ENCODE results near the gene SIMC1.
"Not testable (repeated sequence)": the region's sequence is repeated elsewhere in the genome, so short reads cannot be mapped to it uniquely, and the experiment has no call there.

The SIMC1 gene

DNA sequence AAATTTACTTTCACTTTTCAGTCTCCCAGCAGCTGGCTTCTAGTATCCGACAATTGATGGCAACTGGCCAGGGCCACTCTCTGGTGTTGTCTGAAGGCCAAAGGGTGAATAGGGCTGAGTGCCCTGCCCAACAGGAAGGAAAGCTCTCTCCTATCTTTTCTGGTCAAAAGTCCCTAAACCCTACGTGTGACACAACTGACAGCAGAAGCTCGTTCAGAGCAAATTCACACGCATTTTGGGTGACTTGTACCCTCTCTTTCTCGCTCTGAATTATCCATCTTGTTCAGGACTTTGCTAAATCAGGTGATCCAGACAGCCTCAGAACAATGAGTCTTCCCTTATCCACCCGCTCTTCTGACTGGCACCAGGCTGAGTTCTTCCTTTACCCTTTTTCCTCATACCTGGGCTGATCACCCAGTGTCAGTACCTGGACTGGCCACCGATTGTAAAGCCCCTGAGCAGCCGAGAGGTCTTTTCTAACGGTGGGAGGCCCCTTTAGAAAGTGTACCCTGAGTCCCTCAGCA is 21.8 kb upstream of the SIMC1 start:
- not testable (repeated sequence) for DNase-seq

DNA sequence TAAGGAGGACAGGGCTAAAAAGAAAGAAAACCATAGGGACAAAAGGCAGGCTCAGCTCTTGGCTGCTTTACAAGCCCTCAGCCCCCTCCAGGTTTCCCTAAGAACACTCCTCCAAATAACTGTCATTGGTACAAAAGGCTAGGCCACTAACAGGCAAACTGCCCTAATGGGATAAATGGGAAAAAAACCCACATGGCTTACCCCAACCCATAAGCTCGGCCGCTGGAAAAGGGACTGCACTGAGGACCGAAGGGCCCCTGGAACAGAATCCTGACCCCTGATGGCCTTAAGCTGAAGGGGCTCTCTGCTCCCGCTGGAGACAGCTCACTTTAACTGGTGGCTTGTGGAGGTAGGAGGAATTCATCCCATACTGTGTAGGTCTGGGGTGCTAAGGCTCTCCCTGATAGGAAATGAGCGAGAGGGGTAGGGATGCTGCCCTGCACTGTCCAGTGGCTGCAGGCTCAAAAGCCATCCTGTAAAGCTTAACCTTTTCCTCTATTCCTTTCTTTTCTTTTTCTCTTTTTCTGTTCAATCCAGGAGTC is 21.0 kb upstream of the SIMC1 start:
- not testable (repeated sequence) for DNase-seq

DNA sequence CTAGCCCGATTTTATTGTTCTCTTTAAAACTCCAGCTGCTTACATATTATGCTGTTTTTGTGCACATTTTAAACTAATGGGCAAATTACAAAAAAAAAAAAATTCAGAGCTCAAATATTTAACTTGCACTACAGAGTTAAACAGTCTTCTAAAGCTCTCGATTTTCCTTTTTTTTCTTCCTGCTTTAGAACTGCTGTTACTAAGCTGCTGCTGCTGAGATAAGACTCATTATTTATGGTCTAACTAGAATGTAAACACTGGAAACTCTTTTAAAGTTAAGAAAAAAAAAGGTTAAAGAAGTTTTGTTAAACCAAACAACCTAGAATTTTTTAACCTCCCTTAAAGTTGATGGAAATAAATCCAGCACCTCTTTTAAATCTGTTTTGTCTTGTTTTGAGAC is 20.5 kb upstream of the SIMC1 start:
- DNase-seq: not testable (repeated sequence)

DNA sequence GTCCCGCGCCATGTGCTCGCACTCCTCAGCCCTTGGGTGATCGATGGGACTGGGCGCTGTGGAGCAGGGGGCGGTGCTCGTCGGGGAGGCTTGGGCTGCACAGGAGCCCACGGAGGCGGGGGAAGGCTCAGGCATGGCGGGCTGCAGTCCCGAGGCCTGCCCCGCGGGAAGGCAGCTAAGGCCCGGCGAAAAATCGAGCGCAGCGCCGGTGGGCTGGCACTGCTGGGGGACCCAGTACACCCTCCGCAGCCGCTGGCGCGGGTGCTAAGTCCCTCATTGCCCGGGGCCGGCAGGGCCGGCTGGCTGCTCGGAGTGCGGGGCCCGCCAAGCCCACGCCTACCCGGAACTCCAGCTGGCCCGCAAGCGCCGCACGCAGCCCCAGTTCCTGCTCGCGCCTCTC is 16.2 kb upstream of the SIMC1 start:
- DNase-seq: not testable (repeated sequence)

DNA sequence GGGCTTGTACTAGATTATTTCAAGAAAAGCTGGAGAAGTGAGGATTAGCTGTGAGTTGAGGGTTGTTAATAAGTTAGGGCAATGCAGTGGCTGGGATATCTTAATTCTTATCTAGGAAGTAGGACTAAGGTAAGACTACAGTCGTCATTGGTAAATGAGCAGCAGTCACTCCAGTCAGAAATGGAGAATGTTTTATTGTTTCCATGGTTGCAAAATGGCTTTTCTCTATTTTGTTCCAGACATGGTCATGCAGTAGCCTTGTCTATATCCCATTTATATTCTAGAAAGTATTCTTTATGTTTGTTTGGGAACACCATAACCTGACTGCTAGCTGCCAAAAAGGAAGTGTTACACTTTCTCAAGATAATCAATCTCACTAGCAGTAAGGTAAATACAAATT is 9.9 kb upstream of the SIMC1 start:
- not testable (repeated sequence) for DNase-seq

DNA sequence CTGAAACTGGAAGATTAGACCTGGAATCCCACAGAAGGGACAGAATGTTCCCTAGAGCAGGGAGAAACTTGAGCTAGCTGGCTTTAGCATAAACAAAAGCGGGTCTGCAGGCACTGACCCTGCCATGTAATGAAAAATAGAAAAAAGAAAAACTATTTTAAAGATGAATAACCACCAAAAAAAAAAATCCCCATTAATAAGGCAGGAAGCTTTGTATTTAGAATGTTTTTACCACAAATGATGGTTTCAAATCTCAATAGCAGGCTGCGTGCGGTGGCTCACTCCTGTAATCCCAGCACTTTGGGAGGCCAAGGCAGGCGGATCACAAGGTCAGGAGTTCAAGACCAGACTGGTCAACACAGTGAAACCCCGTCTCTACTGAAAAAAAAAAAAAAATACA is 5.0 kb upstream of the SIMC1 start:
- not testable (repeated sequence) for DNase-seq

DNA sequence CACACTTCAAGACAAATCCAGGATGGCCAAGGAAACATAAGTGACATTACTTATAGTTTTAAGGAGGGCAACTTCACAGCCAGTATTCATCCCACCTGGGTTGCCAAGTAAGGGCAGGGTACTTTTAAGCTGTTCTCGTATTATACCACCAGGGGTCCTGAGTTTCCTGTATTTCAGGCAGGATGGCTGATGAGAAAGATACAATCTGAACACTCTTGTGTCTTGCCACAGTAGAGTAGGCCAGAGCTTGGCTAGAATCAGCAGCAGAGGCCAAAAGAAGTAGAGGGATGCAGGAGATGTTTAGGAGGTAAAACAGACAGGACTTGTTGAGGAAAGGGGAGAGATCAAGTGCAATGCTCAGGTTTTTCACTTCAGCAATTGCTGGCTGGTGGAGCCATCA is 3.1 kb upstream of the SIMC1 start:
- not testable (repeated sequence) for DNase-seq

DNA sequence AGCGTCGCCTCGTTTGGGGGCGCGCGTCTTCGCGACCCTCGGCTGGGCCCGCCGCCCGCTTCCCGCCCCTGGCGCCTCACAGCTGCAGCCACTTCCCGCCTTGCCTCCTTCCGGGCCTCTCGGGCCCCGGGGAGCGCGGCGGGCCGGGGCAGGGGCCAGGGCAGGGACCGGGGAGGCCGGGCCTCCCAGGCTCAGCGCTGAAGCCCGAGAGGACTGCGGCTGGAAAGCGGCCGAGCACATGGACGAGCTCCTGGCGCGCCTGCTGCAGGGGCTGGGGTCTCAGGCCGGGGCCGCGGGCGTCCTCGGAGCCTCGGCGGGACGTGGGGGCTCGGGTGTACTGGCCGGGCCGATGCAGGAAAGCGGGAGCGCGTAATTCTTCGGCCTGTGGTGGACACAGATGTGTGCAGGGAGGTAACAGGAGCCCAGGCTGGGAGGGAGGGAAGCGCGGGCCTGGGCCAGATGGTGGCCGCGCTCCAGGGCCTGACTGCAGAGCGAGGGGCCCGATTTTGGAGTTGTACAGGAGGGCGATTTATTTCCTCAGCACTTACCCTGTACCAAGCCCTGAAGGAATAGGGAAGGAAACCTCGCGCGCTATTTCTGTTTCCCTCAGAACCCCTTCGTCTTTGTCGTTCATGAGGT is 540 bp downstream of the SIMC1 start:
- DNase-seq: not testable (repeated sequence)

DNA sequence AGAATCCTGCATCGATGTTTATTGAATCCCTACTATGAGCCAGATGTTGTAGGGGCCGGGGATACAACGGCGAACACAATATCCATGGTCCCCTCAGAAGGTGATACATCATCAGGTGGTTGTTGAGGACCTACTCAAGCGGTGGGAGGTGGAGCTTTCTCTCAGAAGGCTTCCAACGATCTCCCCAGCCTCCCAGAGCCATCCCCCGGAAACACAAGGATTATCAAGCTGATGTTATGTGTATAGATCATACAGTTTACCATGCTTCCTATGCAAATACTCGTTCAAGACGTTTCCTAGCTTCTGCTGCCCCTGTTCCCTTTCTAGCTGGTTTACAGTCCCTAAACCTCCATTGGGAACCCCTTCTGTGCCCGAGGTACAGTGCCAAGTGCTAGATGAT is 1.1 kb downstream of the SIMC1 start:
- not testable (repeated sequence) for DNase-seq

DNA sequence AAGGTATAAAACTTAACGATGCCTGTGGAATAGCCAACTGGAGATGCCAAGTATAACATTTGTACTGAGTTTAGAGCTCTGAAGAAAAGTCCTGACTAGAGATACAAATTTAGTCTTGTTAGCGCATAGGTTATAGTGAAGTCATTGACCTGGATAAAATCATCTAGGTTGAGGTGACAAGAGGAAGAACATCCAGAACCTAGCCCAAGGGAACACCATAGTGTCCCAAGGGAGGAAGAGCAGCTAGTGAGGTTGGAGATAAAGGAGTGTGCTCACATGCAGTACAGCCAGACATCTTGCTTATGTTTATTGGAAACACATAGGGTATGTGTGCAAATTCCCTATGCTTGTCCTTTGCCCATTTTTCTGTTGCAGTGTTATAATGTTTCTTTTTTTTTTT is 6.1 kb downstream of the SIMC1 start:
- not testable (repeated sequence) for DNase-seq

DNA sequence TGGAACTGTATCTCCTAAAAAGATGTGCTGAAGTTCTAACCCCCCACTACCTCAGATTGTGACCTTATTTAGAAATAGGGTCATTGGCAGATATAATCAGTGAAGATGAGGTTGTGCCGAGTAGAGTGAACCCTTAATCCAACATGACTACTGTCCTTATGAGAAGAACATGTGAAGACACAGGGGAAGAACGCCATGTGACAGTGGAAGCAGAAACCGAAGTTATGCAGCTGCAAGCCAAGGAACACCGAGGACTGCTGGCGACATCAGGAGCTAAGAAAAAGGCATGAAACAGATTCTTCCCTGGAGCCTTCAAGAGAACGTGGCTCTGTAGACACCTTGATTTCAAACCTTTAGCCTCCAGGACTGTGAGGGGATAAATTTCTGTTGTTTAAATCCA is 6.8 kb downstream of the SIMC1 start:
- not testable (repeated sequence) for DNase-seq

DNA sequence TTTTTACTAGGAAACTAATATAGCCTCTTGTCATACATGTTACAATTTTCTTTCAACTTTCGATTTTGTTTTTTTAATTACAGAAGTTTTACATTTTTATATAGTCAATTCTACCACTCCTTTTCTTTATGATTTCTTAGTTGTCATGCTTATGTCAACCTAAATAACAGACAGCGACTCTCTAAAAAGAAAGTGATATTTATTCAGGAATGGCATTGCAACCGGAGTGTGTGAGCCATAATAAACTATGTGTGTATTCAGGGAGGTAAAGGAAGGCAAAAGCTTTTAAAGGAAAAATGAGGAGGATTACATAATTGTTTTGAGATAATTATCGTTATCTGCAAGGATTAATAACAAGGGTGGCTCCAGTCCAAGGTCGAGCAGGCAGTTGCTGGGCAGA is 7.3 kb downstream of the SIMC1 start:
- DNase-seq: not testable (repeated sequence)

DNA sequence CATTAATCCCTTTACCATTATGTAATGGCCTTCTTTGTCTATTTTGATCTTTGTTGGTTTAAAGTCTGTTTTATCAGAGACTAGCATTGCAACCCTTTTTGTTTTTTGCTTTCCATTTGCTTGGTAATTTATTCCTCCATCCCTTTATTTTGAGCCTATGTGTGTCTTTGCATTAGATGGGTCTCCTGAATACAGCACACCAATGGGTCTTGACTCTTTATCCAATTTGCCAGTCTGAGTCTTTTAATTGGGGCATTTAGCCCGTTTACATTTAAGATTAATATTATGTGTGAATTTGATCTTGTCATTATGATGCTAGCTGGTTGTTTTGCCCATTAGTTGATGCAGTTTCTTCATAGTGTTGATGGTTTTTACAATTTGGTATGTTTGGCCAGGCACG is 12.5 kb downstream of the SIMC1 start:
- DNase-seq: not testable (repeated sequence)

DNA sequence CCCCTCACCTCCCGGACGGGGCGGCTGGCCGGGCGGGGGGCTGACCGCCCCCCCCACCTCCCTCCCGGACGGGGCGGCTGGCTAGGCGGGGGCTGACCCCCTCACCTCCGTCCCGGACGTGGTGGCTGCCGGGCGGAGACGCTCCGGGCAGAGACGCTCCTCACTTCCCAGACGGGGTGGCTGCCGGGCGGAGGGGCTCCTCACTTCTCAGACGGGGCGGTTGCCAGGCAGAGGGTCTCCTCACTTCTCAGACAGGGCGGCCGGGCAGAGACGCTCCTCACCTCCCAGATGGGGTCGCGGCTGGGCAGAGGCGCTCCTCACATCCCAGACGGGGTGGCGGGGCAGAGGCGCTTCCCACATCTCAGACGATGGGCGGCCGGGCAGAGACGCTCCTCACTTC is 13.9 kb downstream of the SIMC1 start:
- not testable (repeated sequence) for DNase-seq

DNA sequence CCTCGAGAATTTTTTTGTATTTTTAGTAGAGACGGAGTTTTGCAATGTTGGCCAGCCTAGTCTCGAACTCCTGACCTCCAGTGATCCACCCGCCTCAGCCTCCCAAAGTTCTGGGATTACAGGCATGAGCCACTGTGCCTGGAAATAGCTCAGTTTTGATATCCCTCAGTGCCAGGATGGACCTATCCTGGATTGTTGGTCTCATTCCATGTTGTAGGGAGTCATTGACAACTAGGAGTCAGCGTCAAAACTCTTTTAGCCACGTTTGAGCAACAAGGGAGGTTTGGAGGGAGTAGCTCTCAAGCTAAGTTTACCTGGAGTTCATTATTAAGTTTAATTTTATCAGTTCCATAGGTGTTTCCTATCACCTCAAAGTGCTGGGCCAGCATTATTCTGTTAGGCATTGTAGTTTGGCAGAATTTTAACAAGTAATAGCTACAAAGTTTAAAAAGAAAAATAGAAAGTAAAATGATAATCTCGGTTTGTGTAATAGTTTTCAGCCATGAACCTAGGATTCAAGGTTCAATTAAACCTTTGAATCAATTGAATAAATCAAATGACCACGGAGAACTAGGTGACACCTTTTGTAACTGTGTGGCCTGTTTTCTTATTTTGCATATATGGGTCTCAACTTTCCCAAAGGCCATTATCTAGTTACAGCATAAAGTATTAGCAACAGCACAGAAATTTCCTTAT is 15.3 kb downstream of the SIMC1 start:
- not testable (repeated sequence) for DNase-seq

DNA sequence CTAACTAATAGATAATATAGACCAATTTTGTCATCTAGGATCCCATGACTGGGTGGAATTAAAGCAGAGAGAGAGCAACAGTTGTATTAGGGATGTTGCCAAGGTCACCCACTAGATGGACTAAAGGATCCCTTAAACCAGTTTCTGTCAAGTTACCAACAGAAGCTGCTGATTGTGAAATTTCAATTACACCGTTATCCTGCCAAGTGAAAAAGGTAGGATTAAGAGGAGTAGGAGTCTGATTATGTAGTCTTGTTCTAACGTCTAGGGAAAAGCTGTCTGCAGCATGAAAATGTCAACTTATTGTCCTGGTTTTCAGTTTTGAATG is 15.8 kb downstream of the SIMC1 start:
- not testable (repeated sequence) for DNase-seq

DNA sequence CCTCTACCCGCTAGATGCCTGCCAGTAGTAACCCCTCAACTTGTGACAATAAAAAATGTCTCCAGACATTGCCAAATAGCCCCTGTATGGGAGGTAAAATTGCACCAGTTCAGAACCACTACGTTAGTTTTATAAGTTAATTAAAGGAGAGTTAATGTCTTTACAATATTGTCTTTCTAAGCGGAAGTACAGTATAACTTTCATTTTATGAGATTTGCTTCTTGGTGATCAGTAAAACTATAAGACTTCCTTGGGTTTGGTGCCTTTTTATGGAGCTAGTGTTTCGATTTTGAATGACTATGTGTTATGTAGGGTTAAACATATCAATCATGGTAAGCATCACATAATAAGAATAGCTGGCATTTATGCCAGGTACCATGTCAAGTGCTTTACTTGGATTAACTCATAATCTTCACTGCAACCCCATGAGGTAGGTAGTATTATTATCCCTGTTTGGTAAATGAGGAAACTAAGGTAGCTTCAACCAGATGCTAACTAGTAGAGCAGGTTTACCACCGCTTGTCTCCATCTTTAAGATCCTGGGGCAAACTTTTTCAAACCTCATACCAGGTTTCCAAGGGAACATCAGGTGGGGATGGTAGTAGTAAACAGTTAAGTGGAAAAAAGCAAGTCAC is 19.8 kb downstream of the SIMC1 start:
- DNase-seq: not testable (repeated sequence)

DNA sequence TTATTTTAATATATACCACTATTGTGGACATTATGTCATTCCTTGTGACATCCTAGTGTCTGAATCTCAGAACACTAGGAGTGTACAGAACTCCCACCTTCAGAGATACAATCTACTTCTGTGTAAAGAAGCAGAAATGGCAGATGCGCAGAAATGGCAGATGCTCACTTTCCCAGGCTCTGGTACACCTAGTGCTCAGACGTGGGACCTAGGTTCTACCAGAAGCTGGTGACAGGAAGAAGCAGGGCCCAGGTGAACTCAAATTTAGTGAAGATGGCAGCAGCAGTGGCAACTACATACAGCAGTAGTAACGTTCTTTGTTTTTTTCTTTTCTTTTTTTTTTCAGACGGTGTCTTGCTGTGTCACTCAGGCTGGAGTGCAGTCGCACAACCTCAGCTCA is 22.5 kb downstream of the SIMC1 start:
- DNase-seq: not testable (repeated sequence)

DNA sequence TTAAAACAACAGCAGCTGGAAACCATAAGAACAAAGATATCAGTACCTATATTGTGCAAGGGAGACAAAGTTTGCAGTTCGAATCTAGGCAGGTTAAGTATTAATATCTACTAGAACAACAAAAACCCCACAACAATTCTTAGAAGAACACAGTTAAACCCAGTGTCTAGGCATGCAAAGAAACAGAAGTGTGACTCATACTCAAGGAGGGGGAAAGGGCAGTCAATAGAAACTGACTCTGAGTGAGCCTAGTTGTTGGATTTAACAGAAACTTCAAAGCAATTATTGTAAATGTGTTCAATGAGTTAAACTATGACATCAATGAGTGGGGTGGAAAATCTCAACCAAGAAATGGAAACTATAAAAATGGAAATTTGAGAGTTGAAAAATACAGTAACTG is 28.2 kb downstream of the SIMC1 start:
- not testable (repeated sequence) for DNase-seq

DNA sequence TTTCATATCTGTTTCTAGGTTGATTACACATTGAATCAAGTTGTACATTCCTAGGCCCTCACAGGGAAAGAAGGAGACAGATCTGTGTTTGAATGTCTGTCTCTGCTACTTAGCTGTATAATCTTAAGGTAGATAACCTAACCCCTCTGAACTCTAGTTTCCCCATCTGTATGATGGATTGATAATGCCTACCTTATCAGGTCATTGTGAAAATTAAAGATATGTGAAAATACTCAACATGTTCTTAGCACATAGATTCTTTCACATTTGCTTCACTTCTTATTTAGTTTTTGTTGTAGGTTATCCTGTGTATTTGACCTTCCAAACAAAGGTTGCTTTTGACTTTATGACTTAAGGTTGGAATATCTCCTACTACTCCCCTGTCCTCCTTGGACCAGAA is 50.8 kb downstream of the SIMC1 start:
- DNase-seq: not testable (repeated sequence)

DNA sequence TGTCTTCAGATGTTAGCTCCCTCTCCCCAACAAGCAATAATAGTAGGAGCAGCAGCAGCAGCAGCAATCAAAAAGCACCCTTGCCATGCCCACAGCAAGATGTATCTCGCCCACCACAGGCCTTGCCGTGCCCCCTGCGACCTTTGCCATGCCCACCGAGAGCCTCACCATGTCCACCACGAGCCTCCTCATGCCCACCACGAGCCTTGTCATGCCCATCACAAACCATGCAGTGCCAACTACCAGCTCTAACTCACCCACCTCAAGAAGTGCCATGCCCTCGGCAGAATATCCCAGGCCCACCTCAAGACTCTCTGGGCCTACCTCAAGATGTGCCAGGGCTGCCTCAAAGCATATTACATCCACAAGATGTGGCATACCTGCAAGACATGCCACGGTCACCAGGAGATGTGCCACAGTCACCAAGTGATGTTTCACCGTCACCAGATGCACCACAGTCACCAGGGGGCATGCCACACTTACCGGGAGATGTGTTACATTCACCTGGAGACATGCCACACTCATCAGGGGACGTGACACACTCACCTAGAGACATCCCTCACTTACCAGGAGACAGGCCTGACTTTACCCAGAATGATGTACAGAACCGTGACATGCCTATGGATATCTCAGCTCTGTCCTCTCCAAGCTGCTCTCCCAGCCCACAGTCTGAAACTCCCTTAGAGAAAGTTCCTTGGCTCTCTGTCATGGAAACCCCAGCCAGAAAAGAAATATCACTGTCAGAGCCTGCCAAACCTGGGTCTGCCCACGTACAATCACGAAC is 52.0 kb downstream of the SIMC1 start:
- not testable (repeated sequence) for DNase-seq

DNA sequence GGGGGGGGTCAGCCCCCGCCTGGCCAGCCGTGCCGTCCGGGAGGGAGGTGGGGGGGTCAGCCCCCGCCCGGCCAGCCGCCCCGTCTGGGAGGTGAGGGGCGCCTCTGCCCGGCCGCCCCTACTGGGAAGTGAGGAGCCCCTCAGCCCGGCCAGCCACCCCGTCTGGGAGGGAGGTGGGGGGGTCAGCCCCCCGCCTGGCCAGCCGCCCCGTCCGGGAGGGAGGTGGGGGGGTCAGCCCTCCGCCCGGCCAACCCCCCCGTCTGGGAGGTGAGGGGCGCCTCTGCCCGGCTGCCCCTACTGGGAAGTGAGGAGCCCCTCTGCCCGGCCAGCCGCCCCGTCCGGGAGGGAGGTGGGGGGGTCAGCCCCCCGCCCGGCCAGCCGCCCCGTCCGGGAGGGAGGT is 67.1 kb downstream of the SIMC1 start:
- DNase-seq: not testable (repeated sequence)

Measured in NCI-H524 treated with DMSO at 0.1 percent for 48 hours (cell line).